ENCODE data around the gene ROS1.

DNA sequence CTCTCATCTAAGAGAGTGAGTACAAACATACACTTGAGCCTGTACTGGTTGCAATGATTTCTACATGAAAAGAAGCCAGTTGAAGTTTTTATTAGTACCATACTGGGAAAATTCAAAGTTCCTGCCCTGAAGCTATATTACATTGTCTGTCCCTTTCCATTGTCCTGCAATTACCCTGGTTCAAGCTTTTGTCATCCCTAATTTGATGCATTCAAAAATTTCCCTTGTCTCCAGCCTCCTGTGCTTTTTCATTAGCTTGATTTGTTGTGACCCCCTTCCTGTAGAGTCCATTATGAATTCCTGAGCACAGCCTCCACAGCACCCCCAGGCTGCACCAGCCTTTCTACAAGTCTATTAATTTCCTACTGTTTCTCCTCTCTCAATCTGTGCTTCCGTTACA is 114.0 kb downstream of the ROS1 start:
- TF ChIP-seq SIN3A (IDR thresholded peaks at IDR 0.05; ENCODE audit: borderline replicate concordance, insufficient read depth, low read length), result no peak
- TF ChIP-seq, protein P1, sequence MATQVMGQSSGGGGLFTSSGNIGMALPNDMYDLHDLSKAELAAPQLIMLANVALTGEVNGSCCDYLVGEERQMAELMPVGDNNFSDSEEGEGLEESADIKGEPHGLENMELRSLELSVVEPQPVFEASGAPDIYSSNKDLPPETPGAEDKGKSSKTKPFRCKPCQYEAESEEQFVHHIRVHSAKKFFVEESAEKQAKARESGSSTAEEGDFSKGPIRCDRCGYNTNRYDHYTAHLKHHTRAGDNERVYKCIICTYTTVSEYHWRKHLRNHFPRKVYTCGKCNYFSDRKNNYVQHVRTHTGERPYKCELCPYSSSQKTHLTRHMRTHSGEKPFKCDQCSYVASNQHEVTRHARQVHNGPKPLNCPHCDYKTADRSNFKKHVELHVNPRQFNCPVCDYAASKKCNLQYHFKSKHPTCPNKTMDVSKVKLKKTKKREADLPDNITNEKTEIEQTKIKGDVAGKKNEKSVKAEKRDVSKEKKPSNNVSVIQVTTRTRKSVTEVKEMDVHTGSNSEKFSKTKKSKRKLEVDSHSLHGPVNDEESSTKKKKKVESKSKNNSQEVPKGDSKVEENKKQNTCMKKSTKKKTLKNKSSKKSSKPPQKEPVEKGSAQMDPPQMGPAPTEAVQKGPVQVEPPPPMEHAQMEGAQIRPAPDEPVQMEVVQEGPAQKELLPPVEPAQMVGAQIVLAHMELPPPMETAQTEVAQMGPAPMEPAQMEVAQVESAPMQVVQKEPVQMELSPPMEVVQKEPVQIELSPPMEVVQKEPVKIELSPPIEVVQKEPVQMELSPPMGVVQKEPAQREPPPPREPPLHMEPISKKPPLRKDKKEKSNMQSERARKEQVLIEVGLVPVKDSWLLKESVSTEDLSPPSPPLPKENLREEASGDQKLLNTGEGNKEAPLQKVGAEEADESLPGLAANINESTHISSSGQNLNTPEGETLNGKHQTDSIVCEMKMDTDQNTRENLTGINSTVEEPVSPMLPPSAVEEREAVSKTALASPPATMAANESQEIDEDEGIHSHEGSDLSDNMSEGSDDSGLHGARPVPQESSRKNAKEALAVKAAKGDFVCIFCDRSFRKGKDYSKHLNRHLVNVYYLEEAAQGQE (IDR thresholded peaks at IDR 0.05; ENCODE audit: insufficient read depth in 1 of 2, low read depth in 2 of 2, low read length in 2 of 2), result no peak

Measured in PFSK-1 (cell line).